Mesothelial cell of epicardium (in vitro differentiated cells): ENCODE results near the gene FOXO4. TPM values are rescaled to one million over a fixed set of nuclear protein-coding genes. Genes with fewer than 3 reads are reported as not detected.
"Not testable (repeated sequence)": the region's sequence is repeated elsewhere in the genome, so short reads cannot be mapped to it uniquely, and the experiment has no call there.

Experiments
- DNase-seq, 2 experiments: peaks; one replicate each; pipeline ENCODE4 v3.0.0; 2021; ENCODE audit warnings: low spot score in 2 of 2; ENCODE audit not compliant: unreplicated experiment in 2 of 2
- H3K27ac Mint-ChIP-seq: 2 replicates; pipeline ENCODE4 v1.8.0; 2021; ENCODE audit warnings: mixed read lengths
- H3K27me3 Mint-ChIP-seq: 2 replicates; pipeline ENCODE4 v1.8.0; 2021; ENCODE audit warnings: low read depth, mixed read lengths
- H3K36me3 Mint-ChIP-seq: 2 replicates; pipeline ENCODE4 v1.8.0; 2021; ENCODE audit warnings: mixed read lengths
- H3K4me1 Mint-ChIP-seq: 2 replicates; pipeline ENCODE4 v1.8.0; 2021; ENCODE audit warnings: mixed read lengths
- H3K4me3 Mint-ChIP-seq: 2 replicates; pipeline ENCODE4 v1.8.0; 2021; ENCODE audit warnings: mild to moderate bottlenecking, moderate library complexity, mixed read lengths
- H3K9me3 Mint-ChIP-seq: 2 replicates; pipeline ENCODE4 v1.8.0; 2021; ENCODE audit warnings: mixed read lengths
- CTCF ChIP-seq: fragments of 200-600 bp; sonication (generic); IDR thresholded peaks from one replicate; pipeline ENCODE4 v1.5.0; 2021; ENCODE audit warnings: antibody characterized with exemption; ENCODE audit not compliant: unreplicated experiment
- total RNA-seq: library from RNA; stranded (reverse); gene quantifications from 3 replicates; pipeline ENCODE4 v1.2.1, GENCODE V29; 2021

Gene FOXO4
- 25.3 to 30.9 TPM (median 25.4 TPM) in 3 replicates for total RNA-seq

GRCh38 chrX:71095555-71095980, at the start of gene FOXO4:
FOXO4 (plus strand) TSS chrX:71095851; CDS start chrX:71096529, 678 bp downstream.
- peak; percentile 73 to 88 for DNase-seq
- Mint-ChIP-seq H3K27me3 (no peaks in the 10 kb centered on the region), H3K4me3 (peak within 1 kb of the TSS; percentile 83), H3K4me1 (peaks cover 27% of the 10 kb centered on the region), H3K9me3 (peaks cover 18% of the 10 kb centered on the region), H3K27ac (peak within 1 kb of the TSS; percentile 91), H3K36me3 (no peaks in the 10 kb centered on the region)
- no peak for TF ChIP-seq CTCF

GRCh38 chrX:71047891-71048290, 47.8 kb upstream of the FOXO4 start:
- not testable (repeated sequence) for DNase-seq, H3K4me3 Mint-ChIP-seq, H3K9me3 Mint-ChIP-seq, H3K27me3 Mint-ChIP-seq, H3K27ac Mint-ChIP-seq, H3K36me3 Mint-ChIP-seq, H3K4me1 Mint-ChIP-seq

- Mint-ChIP-seq H3K27me3 (no peaks in the 10 kb centered on the region), H3K4me1 (no peaks in the 10 kb centered on the region), H3K4me3 (peak overlapping the region; percentile 26), H3K36me3 (peaks cover 3% of the 10 kb centered on the region), H3K9me3 (peaks cover 6% of the 10 kb centered on the region), H3K27ac (no peak overlapping the region)
- no peak for TF ChIP-seq CTCF
- DNase-seq, result no peak
These were observed 42.9 kb upstream of the FOXO4 start for GRCh38 chrX:71052721-71053120.

GRCh38 chrX:71053217-71053621, 42.4 kb upstream of the FOXO4 start:
- H3K36me3 Mint-ChIP-seq, result peaks cover 3% of the 10 kb centered on the region
- DNase-seq, result peak in 1 of 2 experiments; percentile 43
- peaks cover 6% of the 10 kb centered on the region for H3K9me3 Mint-ChIP-seq
- H3K4me1 Mint-ChIP-seq, result no peaks in the 10 kb centered on the region
- no peaks in the 10 kb centered on the region for H3K27me3 Mint-ChIP-seq
- TF ChIP-seq CTCF, result no peak
- no peak overlapping the region for H3K27ac Mint-ChIP-seq
- H3K4me3 Mint-ChIP-seq, result peak overlapping the region; percentile 26

- Mint-ChIP-seq H3K27me3 (no peaks in the 10 kb centered on the region), H3K27ac (no peak overlapping the region), H3K9me3 (no peaks in the 10 kb centered on the region), H3K4me3 (no peak overlapping the region), H3K4me1 (no peaks in the 10 kb centered on the region), H3K36me3 (peaks cover 6% of the 10 kb centered on the region)
- no peak for TF ChIP-seq CTCF
- DNase-seq, result no peak
These were observed 38.8 kb upstream of the FOXO4 start for GRCh38 chrX:71056867-71057266.

GRCh38 chrX:71057848-71058530, 37.7 kb upstream of the FOXO4 start:
- Mint-ChIP-seq H3K4me3 (no peak overlapping the region), H3K27me3 (no peaks in the 10 kb centered on the region), H3K9me3 (peaks cover 5% of the 10 kb centered on the region), H3K27ac (no peak overlapping the region), H3K36me3 (peaks cover 12% of the 10 kb centered on the region), H3K4me1 (no peaks in the 10 kb centered on the region)
- no peak for TF ChIP-seq CTCF
- no peak for DNase-seq
